22Rv1 (cell line): ENCODE measurements around the gene TMEM200A.

Experiments used
- ZFX ChIP-seq: fragments of 450-650 bp; IDR thresholded peaks from 2 replicates; pipeline ENCODE4 v1.6.1; 2017; ENCODE audit warnings: antibody characterized with exemption, borderline replicate concordance
- TF ChIP-seq, protein P1 (sequence below): fragments of 450-650 bp; IDR thresholded peaks from 2 replicates; pipeline ENCODE4 v1.5.1; 2017; ENCODE audit warnings: mild to moderate bottlenecking

GRCh38 chr6:130417951-130418350, 52.1 kb downstream of the TMEM200A start:
- TF ChIP-seq, protein P1, sequence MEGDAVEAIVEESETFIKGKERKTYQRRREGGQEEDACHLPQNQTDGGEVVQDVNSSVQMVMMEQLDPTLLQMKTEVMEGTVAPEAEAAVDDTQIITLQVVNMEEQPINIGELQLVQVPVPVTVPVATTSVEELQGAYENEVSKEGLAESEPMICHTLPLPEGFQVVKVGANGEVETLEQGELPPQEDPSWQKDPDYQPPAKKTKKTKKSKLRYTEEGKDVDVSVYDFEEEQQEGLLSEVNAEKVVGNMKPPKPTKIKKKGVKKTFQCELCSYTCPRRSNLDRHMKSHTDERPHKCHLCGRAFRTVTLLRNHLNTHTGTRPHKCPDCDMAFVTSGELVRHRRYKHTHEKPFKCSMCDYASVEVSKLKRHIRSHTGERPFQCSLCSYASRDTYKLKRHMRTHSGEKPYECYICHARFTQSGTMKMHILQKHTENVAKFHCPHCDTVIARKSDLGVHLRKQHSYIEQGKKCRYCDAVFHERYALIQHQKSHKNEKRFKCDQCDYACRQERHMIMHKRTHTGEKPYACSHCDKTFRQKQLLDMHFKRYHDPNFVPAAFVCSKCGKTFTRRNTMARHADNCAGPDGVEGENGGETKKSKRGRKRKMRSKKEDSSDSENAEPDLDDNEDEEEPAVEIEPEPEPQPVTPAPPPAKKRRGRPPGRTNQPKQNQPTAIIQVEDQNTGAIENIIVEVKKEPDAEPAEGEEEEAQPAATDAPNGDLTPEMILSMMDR: no peak
- no peak for TF ChIP-seq ZFX
